OCI-LY1 (cell line): ENCODE results near the gene CACHD1.

Source experiments
- CTCF ChIP-seq: fragments of 200-600 bp; sonication (generic), shearing (Covaris generic); IDR thresholded peaks from 2 replicates; pipeline ENCODE4 v1.5.1; 2017; ENCODE audit warnings: mild to moderate bottlenecking, antibody characterized with exemption, low read length, moderate library complexity, mixed read lengths
- EZH2 ChIP-seq: fragments of 200-600 bp; sonication (generic), shearing (Covaris generic); IDR thresholded peaks from 2 replicates; pipeline ENCODE4 v1.8.0; 2017; ENCODE audit warnings: borderline replicate concordance, mixed run types, mild to moderate bottlenecking, antibody characterized with exemption, low read length, moderate library complexity, mixed read lengths

- TF ChIP-seq CTCF = no peak
- no peak for TF ChIP-seq EZH2
Measured at GRCh38 chr1:64425521-64425920, 44.4 kb upstream of the CACHD1 start.
